HUES6 (cell line): ENCODE results near the gene CUL7.
"Not testable (repeated sequence)": the region's sequence is repeated elsewhere in the genome, so short reads cannot be mapped to it uniquely, and the experiment has no call there.

Experiments
- H3K27ac ChIP-seq: 2 replicates; pipeline ENCODE4 v1.7.0; 2013; ENCODE audit warnings: low read depth, mild to moderate bottlenecking, low read length, inconsistent platforms
- H3K27me3 ChIP-seq: 2 replicates; pipeline ENCODE4 v1.6.1; 2013; ENCODE audit warnings: low read length; ENCODE audit not compliant: control insufficient read depth, insufficient read depth
- H3K36me3 ChIP-seq: 2 replicates; pipeline ENCODE4 v1.6.1; 2013; ENCODE audit warnings: low read length; ENCODE audit not compliant: control insufficient read depth, insufficient read depth
- H3K4me1 ChIP-seq: 2 replicates; pipeline ENCODE4 v1.6.1; 2013; ENCODE audit warnings: low read length; ENCODE audit not compliant: control insufficient read depth, insufficient read depth
- H3K4me3 ChIP-seq: 2 replicates; pipeline ENCODE4 v1.5.1; 2013; ENCODE audit warnings: low read depth, low read length
- H3K9ac ChIP-seq: one replicate; pipeline ENCODE4 v1.6.1; 2013; ENCODE audit warnings: mild to moderate bottlenecking, low read length
- H3K9me3 ChIP-seq: 2 replicates; pipeline ENCODE4 v1.6.1; 2013; ENCODE audit warnings: low read depth, low read length; ENCODE audit not compliant: control insufficient read depth, insufficient read depth

Gene CUL7

DNA sequence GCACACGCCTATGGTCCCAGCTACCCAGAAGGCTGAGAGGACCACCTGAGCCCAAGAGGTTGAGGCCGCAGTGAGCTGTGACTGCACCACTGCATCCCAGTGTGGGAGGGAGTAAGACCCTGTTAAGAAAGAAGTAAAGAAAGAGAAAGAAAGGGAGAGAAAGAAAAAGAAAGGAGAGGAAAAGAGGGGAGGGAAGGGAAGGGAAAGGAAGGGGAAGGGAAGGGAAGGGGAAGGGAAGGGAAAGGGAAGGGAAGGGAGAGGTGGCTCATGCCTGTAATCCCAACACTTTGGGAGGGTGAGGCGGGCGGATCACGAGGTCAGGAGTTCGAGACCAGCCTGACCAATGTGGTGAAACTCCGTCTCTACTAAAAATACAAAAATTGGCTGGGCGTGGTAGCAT lies 12.2 kb downstream of the CUL7 start:
- not testable (repeated sequence) for H3K4me1 ChIP-seq, H3K4me3 ChIP-seq, H3K27ac ChIP-seq, H3K27me3 ChIP-seq, H3K9ac ChIP-seq, H3K9me3 ChIP-seq
- H3K36me3 ChIP-seq: peaks cover 89% of the 10 kb centered on the region

DNA sequence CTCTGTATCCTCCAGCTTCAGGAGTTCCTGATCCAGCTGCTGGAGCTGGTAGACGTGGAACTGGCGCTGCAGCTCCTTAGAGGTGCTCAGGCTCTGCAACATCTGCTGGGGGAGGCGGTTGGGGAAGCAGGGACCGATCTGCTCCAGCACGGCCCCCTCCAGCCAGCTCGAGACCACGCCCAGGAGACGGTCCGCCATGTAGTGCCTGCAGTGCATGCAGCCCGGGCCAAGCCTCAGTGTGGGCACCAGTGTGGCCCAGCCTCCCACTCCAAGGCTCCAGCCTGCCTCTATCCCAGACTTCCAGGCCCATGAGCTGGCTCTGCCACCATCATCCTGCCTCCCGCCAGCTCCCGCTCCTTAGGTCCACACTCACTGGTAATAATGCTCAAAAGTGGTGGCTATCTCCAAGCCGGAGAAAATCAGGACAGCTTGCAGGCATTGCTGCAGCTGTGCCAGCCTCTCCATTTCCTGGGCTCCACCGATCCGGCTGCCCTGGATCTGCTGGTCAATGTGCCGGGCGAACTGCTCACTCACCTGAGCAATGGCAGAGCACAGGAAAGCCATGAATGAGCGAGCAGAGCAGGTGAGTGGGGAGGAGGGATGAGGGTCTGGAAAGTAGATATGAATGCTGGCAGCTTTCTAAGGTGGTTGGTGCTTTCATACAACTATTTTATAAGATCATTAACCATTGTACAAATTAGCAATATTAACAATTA lies 13.0 kb downstream of the CUL7 start:
- Histone ChIP-seq H3K9me3 (no peaks in the 10 kb centered on the region), H3K4me3 (no peak overlapping the region), H3K27me3 (no peaks in the 10 kb centered on the region), H3K9ac (no peak overlapping the region), H3K4me1 (no peaks in the 10 kb centered on the region), H3K36me3 (peaks cover 86% of the 10 kb centered on the region), H3K27ac (no peak overlapping the region)

DNA sequence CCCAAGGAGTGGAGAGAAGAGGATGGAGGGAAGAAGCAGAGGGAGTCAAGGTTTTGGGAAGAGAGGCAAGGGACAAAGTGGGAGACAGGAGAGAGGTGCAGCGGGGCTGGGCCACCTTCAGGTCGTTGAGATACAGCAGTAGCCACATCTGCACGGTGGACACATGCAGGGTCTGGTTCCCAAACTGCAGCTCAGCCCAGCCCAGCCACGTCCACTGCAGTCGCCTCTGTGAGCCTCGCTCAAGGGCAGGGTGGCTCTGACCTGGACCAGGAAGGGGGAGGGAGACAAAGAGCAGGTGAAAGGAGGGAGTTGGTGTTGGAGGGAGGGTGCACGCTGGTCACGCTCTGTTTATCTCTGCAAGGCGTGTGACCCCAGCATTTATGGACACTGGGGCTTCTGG lies 14.9 kb downstream of the CUL7 start:
- Histone ChIP-seq H3K27ac (no peak overlapping the region), H3K36me3 (peaks cover 84% of the 10 kb centered on the region), H3K9me3 (no peaks in the 10 kb centered on the region), H3K27me3 (no peaks in the 10 kb centered on the region), H3K4me3 (no peak overlapping the region), H3K4me1 (no peaks in the 10 kb centered on the region), H3K9ac (no peak overlapping the region)

DNA sequence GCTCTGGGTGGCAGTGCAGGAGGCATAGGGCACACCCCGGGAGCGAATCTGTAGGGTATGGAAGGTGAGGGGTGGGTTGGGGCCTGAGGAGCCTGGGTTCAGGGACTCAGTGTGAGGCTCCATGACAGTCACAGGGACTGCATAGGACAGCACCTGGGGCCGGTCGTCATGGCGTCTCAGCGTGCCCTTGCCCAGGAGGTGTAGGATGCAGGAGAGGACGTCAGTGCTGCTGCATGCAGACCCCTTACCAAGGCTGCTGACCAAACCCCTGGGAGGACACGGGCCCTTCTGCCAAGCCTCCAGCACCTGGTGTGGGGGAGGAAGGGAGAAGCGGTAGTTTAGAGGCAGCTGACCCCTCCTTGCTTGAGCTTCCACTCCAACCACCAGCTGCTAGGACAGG lies 15.9 kb downstream of the CUL7 start:
- H3K27me3 ChIP-seq: no peaks in the 10 kb centered on the region
- no peaks in the 10 kb centered on the region for H3K9me3 ChIP-seq
- no peaks in the 10 kb centered on the region for H3K4me1 ChIP-seq
- no peak overlapping the region for H3K4me3 ChIP-seq
- no peak overlapping the region for H3K27ac ChIP-seq
- H3K9ac ChIP-seq: no peak overlapping the region
- peaks cover 81% of the 10 kb centered on the region for H3K36me3 ChIP-seq

DNA sequence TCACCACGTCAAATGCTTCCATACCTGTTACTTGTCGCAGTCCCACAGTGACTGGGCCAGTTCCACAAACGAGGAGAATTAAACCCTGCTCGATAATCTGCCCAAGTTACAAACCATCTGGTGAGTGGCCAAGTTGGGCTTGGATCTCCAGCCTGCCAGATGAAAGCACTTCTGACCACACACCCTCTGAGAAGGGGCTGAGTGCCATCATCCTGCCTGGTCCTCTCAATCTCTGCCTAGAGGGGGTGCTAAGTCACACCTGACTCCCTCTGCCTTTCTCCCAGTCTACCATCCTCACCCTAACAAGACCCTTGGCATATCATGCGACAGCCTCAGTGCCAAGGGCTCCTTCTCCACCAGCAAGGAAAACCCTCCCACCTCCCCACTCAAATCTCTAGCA lies 16.5 kb downstream of the CUL7 start:
- H3K27ac ChIP-seq: no peak overlapping the region

GRCh38 chr6:43036712-43037111 lies 16.9 kb downstream of the CUL7 start:
- Histone ChIP-seq H3K27ac (no peak overlapping the region), H3K4me3 (no peak overlapping the region), H3K9me3 (no peaks in the 10 kb centered on the region), H3K36me3 (peaks cover 78% of the 10 kb centered on the region), H3K4me1 (no peaks in the 10 kb centered on the region), H3K27me3 (no peaks in the 10 kb centered on the region), H3K9ac (no peak overlapping the region)

More for the DNA sequence above, 16.5 kb downstream of the CUL7 start:
- Histone ChIP-seq H3K4me3 (no peak overlapping the region), H3K36me3 (peaks cover 77% of the 10 kb centered on the region), H3K9me3 (no peaks in the 10 kb centered on the region), H3K27me3 (no peaks in the 10 kb centered on the region), H3K4me1 (no peaks in the 10 kb centered on the region), H3K9ac (no peak overlapping the region)

GRCh38 chr6:43035495-43036194 lies 18.0 kb downstream of the CUL7 start:
- H3K4me3 ChIP-seq: no peak overlapping the region
- H3K4me1 ChIP-seq: no peaks in the 10 kb centered on the region
- H3K27ac ChIP-seq: no peak overlapping the region
- H3K9ac ChIP-seq: no peak overlapping the region
- H3K36me3 ChIP-seq: peaks cover 75% of the 10 kb centered on the region
- H3K27me3 ChIP-seq: no peaks in the 10 kb centered on the region
- no peaks in the 10 kb centered on the region for H3K9me3 ChIP-seq

- no peaks in the 10 kb centered on the region for H3K4me1 ChIP-seq
- H3K27ac ChIP-seq: no peak overlapping the region
- no peak overlapping the region for H3K9ac ChIP-seq
- no peaks in the 10 kb centered on the region for H3K9me3 ChIP-seq
- H3K36me3 ChIP-seq: peaks cover 73% of the 10 kb centered on the region
- H3K4me3 ChIP-seq: no peak overlapping the region
- H3K27me3 ChIP-seq: no peaks in the 10 kb centered on the region
Measured at GRCh38 chr6:43034190-43034525, 19.5 kb downstream of the CUL7 start.

DNA sequence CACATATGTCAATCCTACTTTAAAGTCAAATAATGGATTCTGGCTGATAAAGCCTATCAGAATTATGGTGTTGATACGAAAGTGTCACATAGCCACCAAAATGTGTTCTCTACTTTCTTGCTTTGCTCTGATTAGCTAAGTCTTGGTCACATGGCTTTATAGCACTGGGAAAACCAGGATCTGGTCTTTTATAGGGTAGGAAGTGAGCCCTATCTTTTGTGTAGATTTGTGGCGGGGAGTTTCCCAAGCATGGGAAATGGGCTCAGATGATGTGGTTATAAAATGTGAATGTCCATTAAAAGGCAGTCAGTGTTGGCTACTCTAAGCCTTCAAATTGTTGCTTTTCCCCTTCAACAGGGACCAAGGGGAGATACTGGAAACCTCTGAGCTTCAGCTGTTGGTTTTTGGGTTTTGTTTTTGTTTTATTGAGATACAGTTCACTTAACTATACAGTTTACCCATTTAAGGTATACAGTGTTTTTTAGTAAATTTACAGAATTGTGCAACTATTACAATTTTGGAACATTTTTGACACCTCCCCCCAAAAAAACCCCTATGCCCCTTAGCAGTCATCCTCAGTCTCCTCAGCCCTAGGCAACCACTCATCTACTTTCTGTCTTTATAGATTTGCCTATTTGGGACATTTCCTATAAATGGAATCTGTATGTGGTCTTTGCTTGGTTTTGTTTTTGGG lies 20.0 kb downstream of the CUL7 start:
- no peak overlapping the region for H3K9ac ChIP-seq
- H3K4me3 ChIP-seq: no peak overlapping the region
- no peaks in the 10 kb centered on the region for H3K27me3 ChIP-seq
- no peaks in the 10 kb centered on the region for H3K4me1 ChIP-seq
- H3K36me3 ChIP-seq: peaks cover 73% of the 10 kb centered on the region
- H3K9me3 ChIP-seq: no peaks in the 10 kb centered on the region
- no peak overlapping the region for H3K27ac ChIP-seq

GRCh38 chr6:43032326-43032725 lies 21.3 kb downstream of the CUL7 start:
- H3K9me3 ChIP-seq: no peaks in the 10 kb centered on the region
- H3K9ac ChIP-seq: no peak overlapping the region
- peaks cover 73% of the 10 kb centered on the region for H3K36me3 ChIP-seq
- no peak overlapping the region for H3K27ac ChIP-seq
- no peaks in the 10 kb centered on the region for H3K4me1 ChIP-seq
- H3K4me3 ChIP-seq: no peak overlapping the region
- H3K27me3 ChIP-seq: no peaks in the 10 kb centered on the region

- no peak overlapping the region for H3K4me3 ChIP-seq
- H3K27me3 ChIP-seq: no peaks in the 10 kb centered on the region
- no peak overlapping the region for H3K9ac ChIP-seq
- no peak overlapping the region for H3K27ac ChIP-seq
- peaks cover 79% of the 10 kb centered on the region for H3K36me3 ChIP-seq
- H3K9me3 ChIP-seq: no peaks in the 10 kb centered on the region
- no peaks in the 10 kb centered on the region for H3K4me1 ChIP-seq
Measured at GRCh38 chr6:43029120-43029519, 24.5 kb downstream of the CUL7 start.
